A375 (cell line): ENCODE results near the gene SEC22A. TPM values are rescaled to one million over a fixed set of nuclear protein-coding genes. Genes with fewer than 3 reads are reported as not detected.

ENCODE experiments used
- total RNA-seq: library from RNA; depleted of rRNA; stranded (reverse); fragments of >200 nt; shearing (Covaris generic); gene quantifications from 2 replicates; pipeline ENCODE4 v1.2.3, GENCODE V29; 2014; rRNA removed

The SEC22A gene, protein sequence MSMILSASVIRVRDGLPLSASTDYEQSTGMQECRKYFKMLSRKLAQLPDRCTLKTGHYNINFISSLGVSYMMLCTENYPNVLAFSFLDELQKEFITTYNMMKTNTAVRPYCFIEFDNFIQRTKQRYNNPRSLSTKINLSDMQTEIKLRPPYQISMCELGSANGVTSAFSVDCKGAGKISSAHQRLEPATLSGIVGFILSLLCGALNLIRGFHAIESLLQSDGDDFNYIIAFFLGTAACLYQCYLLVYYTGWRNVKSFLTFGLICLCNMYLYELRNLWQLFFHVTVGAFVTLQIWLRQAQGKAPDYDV
- total RNA-seq = 13.2 and 14.3 TPM in 2 replicates

DNA sequence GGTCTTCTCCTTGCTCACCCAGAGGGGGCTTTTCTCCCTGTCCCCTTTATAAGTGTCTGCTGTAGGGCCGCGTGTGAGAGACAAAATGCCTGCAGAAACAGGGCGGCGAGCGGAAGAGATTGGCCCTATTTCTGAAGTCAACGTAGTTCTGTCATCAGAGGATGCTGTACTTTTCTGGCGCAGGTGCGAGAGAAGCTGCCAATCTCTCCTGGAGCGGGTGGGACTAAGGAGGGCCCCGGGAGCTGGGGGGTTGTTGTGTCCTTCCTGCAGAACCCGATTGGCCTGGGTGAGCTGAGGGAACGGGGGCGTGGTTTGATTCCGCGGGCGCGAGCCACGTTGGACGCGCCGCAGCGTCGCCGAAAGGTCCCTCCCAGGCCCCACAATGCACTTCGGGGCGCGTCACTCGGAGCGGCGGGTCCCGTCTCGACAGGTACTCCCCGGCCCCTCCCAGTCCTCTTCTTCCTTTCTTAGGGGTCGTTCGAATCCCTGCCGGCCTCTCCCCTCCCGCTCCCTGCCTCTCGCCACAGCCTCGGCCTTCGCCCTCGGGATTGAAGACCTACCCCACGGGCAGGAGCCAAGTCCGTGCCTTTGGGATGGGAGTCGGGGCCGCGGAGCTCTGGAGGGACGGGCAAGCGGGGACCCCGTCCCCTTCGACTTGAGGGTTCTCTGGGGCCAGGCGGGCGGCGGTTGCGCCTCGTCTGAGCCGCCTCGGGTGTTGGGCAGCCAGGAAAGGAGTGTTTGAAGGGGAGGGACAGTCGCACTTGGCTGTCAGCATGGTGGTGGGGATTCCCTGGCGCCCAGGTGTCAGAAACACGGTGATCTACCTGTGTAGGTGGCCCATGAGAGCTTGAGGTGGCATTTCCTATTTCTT, at the start of gene SEC22A:
SEC22A (plus strand) TSS at position 387 of the 871 bp plus-strand sequence. CDS start 7,275 bp downstream, outside the sequence.

Other genes with a start within 250 kb of the SEC22A start
- gene SEMA5B, start 174.2 kb upstream of the SEC22A start, total RNA-seq = not detected in 2 replicates
- gene PDIA5, start 134.9 kb upstream of the SEC22A start, total RNA-seq = 7.5 and 10.0 TPM in 2 replicates
- 0.04 TPM in 1 of 2 replicates, not detected in the other for gene ADCY5, start 247.1 kb downstream of the SEC22A start, total RNA-seq